GM06990 (cell line): Measurements from ENCODE around the gene MOV10L1.

Experiments
- DNase-seq: peaks from one replicate; pipeline ENCODE4 v3.0.0-alpha.2; 2011; ENCODE audit not compliant: insufficient read length; ENCODE audit errors: extremely low read depth
- H3K27me3 ChIP-seq: replicated peaks from 2 replicates; pipeline ENCODE4 v1.6.0; 2011; ENCODE audit warnings: low read length; ENCODE audit not compliant: control insufficient read depth, insufficient read depth
- H3K36me3 ChIP-seq: 2 replicates; pipeline ENCODE4 v1.5.1; 2011; ENCODE audit warnings: low read length; ENCODE audit not compliant: control insufficient read depth, insufficient read depth
- H3K4me3 ChIP-seq: replicated peaks from 2 replicates; pipeline ENCODE4 v1.5.1; 2011; ENCODE audit warnings: low read depth, mild to moderate bottlenecking, control low read depth, low read length
- TF ChIP-seq, protein P1 (sequence below): IDR thresholded peaks from 2 replicates; pipeline ENCODE4 v1.5.1; 2011; ENCODE audit warnings: low read length, control low read depth, mild to moderate bottlenecking, inconsistent platforms; ENCODE audit not compliant: insufficient read depth, poor library complexity, severe bottlenecking

The MOV10L1 gene

DNA sequence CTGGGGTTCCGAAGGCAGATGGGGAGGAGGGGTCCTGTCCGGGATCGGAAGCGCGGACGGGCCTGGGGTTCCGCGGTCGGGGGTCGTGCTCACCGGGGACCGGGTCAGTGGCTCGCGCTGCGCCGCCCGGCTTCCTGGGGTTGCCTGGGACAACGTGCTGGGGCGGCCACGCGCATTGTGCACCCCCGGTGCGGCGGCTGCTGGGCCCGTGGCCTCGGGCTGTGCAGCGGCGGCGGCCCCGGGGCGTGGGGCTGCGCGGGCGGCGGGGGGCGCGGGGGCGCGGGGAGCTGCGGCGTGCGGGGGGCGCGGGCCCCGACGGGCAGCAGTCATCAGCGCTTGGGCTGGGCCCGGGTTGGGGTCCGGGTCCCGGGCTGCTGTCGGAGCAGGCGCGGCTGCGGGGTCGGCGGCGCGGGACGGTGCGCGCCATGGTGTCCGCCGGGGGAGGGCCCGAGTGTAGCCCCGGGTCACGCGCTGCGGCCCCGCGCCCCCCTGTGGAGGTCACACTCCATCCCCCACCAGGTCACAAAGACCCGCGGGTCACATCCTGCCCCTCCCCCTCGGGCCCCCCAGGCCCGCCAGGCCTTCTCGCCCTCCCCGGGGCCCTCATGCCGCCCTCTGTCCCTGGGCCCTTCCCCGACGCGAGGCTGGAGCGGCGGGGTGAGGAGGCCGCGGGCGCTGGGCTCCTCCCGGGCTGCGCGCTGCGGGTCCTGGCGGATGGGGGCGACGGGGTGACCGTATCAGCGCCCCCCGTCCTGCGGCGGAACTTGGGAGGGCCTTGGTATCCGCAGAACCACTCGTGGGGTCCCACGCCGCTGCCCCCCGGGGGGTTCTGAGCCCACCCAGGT is 31.5 kb upstream of the MOV10L1 start, which contains the start of gene TTLL8:
Gene TTLL8, minus strand, starts transcription at position 238 of the 845 bp plus-strand sequence.
- DNase-seq = no peak
- Histone ChIP-seq H3K36me3 (no peaks in the 10 kb centered on the region), H3K4me3 (no peak within 1 kb of the TSS), H3K27me3 (peaks cover 1% of the 10 kb centered on the region; the same call in 1 of the 2 replicates)
- TF ChIP-seq, protein P1, sequence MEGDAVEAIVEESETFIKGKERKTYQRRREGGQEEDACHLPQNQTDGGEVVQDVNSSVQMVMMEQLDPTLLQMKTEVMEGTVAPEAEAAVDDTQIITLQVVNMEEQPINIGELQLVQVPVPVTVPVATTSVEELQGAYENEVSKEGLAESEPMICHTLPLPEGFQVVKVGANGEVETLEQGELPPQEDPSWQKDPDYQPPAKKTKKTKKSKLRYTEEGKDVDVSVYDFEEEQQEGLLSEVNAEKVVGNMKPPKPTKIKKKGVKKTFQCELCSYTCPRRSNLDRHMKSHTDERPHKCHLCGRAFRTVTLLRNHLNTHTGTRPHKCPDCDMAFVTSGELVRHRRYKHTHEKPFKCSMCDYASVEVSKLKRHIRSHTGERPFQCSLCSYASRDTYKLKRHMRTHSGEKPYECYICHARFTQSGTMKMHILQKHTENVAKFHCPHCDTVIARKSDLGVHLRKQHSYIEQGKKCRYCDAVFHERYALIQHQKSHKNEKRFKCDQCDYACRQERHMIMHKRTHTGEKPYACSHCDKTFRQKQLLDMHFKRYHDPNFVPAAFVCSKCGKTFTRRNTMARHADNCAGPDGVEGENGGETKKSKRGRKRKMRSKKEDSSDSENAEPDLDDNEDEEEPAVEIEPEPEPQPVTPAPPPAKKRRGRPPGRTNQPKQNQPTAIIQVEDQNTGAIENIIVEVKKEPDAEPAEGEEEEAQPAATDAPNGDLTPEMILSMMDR = no peak

DNA sequence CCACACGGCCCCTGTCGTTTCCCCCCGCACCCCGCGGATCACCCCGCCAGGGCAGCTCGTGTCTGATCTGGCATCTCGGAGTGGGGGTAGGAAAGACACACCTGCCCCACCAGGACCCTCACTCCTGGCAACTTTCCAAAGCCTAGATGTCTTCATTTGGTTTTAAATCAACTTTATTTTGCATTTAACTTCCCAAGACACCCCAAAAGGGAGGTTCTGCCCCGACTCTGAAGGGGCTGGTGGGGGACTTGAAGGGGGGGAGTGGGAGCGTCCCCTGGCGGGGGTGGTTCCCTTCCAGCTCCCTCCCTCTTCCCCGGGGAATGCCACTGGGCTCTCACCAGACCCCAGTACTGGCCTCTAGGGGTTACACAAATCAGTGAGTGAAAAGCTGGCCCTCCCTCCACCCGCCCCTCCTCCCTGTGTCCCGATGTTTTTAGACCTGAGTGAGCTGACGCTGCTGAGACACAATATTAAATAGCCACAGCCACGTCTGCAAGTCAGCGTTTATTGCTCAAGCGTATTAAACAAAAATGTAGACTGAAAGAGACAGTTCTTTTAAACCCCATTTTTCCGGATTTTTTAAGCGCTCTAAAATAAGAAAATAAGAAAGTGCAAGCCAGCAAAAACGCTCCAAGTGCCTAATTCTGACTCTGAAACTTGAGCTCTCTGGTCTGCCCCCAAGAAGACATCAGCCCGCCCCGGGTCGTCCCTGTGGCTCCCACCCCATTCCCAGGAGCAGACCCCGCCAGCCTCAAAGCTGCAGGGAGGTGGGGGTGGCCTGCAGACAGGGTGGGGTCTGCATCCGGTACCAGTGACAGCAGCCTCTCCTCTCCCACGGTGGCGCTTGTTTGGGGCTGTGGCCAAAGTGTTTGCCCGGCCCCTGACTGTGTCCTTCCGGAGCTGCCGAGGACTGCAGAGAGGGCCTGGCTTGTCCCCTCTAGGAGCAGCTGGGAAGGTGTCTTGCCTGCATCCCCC is 30.6 kb upstream of the MOV10L1 start:
- DNase-seq = no peak
- TF ChIP-seq, protein P1 = peak; percentile 14
- H3K36me3 ChIP-seq = no peaks in the 10 kb centered on the region
- H3K4me3 ChIP-seq = no peak overlapping the region
- H3K27me3 ChIP-seq = peaks cover 1% of the 10 kb centered on the region; the same call in 1 of the 2 replicates

DNA sequence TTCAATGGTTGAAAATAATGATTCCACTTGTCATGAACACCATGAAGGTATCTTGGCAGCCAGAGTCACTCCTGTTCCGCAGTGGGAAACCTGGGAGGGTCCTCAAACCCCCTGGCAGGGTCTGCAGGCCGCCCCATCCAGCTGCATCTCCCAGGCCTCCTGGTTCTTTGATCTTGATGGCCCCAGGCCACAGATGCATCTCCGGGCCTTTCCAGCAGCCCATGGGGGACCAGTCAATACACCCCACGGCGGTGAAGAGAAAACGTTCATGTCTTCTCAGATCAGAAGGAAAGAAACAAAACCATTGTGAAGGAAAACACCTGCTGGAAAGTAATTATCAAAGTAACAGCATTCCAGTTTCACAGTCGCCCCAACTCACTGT is 29.9 kb upstream of the MOV10L1 start:
- DNase-seq = no peak
- peaks cover 1% of the 10 kb centered on the region; the same call in 1 of the 2 replicates for H3K27me3 ChIP-seq
- TF ChIP-seq, protein P1 = no peak
- no peaks in the 10 kb centered on the region for H3K36me3 ChIP-seq
- H3K4me3 ChIP-seq = no peak overlapping the region

DNA sequence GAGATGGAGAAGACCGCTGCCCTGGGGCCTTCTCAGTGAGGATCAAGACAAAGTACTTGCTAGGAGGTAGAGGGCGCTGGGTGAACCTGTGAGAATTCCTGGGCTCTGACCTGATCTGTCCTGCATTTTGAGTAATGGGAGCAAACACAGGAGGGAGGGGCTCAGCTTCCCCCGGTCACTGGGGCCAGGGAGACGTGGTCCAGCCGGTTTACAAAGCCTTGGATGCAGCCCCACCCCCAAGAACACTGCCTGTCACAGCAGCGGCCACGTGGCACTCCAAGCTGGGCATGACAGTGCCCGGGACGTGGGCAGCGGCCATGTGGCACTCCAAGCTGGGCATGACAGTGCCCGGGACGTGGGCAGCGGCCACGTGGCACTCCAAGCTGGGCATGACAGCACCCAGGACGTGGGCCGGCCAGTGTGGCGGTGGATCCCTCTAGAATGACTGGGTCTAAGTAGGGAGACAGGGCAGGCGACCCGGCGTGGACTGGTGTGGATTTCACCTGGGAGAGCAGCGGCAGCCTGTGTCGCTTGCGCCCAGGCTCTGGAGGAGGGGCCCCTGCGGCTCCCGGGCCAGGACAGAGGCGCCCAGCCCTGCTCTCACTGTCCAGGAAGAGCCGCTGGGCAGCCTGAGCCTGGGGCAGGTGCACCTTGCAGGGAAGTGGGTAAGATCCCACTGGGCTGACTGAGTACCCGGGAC is 29.2 kb upstream of the MOV10L1 start:
- peaks cover 1% of the 10 kb centered on the region; the same call in 1 of the 2 replicates for H3K27me3 ChIP-seq

More for the DNA sequence above, 29.2 kb upstream of the MOV10L1 start:
- Histone ChIP-seq H3K4me3 (no peak overlapping the region), H3K36me3 (no peaks in the 10 kb centered on the region)
- TF ChIP-seq, protein P1 = no peak
- no peak for DNase-seq
